Endothelial cell (in vitro differentiated cells): ENCODE data around the gene MORN3. TPM values are rescaled to one million over a fixed set of nuclear protein-coding genes. Genes with fewer than 3 reads are reported as not detected.
"Not testable (repeated sequence)": the region's sequence is repeated elsewhere in the genome, so short reads cannot be mapped to it uniquely, and the experiment has no call there.

ENCODE experiments used
- DNase-seq: peaks from one replicate; pipeline ENCODE4 v3.0.0; 2021; ENCODE audit warnings: low spot score
- H3K27ac Mint-ChIP-seq: one replicate; pipeline ENCODE4 v1.8.0; 2021; ENCODE audit warnings: mixed read lengths, inconsistent platforms; ENCODE audit not compliant: unreplicated experiment
- H3K27me3 Mint-ChIP-seq: one replicate; pipeline ENCODE4 v1.8.0; 2021; ENCODE audit warnings: mild to moderate bottlenecking, moderate library complexity, mixed read lengths, inconsistent platforms; ENCODE audit not compliant: unreplicated experiment
- H3K36me3 Mint-ChIP-seq: one replicate; pipeline ENCODE4 v1.8.0; 2021; ENCODE audit warnings: mild to moderate bottlenecking, low read depth, mixed read lengths, inconsistent platforms; ENCODE audit not compliant: unreplicated experiment
- H3K4me1 Mint-ChIP-seq: one replicate; pipeline ENCODE4 v1.8.0; 2021; ENCODE audit warnings: mild to moderate bottlenecking, mixed read lengths, inconsistent platforms; ENCODE audit not compliant: unreplicated experiment
- H3K4me3 Mint-ChIP-seq: one replicate; pipeline ENCODE4 v1.8.0; 2021; ENCODE audit warnings: mild to moderate bottlenecking, mixed read lengths, inconsistent platforms; ENCODE audit not compliant: unreplicated experiment
- H3K9me3 Mint-ChIP-seq: one replicate; pipeline ENCODE4 v1.8.0; 2021; ENCODE audit warnings: mixed read lengths, inconsistent platforms; ENCODE audit not compliant: unreplicated experiment
- total RNA-seq: library from RNA; stranded (reverse); fragmentation: NEBNext Ultra II Directional; extraction: Animal tissue kit (Norgen Biotek cat#: 25700); gene quantifications from one replicate; pipeline ENCODE4 v1.2.1, GENCODE V29; 2021; ENCODE audit not compliant: unreplicated experiment
- TF ChIP-seq, protein P1 (sequence below): fragments of 200-600 bp; sonication (generic); IDR thresholded peaks from one replicate; pipeline ENCODE4 v1.5.0; 2021; ENCODE audit warnings: antibody characterized with exemption; ENCODE audit not compliant: unreplicated experiment

Gene MORN3
- total RNA-seq, 1 donor from 2014 or later, result 1.2 TPM

GRCh38 chr12:121637231-121637914, 32.1 kb downstream of the MORN3 start:
- Mint-ChIP-seq H3K4me3 (no peak overlapping the region), H3K27me3 (peaks cover 4% of the 10 kb centered on the region), H3K9me3 (no peaks in the 10 kb centered on the region), H3K27ac (no peak overlapping the region), H3K4me1 (peaks cover 20% of the 10 kb centered on the region), H3K36me3 (peaks cover 11% of the 10 kb centered on the region)
- TF ChIP-seq, protein P1, sequence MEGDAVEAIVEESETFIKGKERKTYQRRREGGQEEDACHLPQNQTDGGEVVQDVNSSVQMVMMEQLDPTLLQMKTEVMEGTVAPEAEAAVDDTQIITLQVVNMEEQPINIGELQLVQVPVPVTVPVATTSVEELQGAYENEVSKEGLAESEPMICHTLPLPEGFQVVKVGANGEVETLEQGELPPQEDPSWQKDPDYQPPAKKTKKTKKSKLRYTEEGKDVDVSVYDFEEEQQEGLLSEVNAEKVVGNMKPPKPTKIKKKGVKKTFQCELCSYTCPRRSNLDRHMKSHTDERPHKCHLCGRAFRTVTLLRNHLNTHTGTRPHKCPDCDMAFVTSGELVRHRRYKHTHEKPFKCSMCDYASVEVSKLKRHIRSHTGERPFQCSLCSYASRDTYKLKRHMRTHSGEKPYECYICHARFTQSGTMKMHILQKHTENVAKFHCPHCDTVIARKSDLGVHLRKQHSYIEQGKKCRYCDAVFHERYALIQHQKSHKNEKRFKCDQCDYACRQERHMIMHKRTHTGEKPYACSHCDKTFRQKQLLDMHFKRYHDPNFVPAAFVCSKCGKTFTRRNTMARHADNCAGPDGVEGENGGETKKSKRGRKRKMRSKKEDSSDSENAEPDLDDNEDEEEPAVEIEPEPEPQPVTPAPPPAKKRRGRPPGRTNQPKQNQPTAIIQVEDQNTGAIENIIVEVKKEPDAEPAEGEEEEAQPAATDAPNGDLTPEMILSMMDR, result no peak
- DNase-seq, result no peak

GRCh38 chr12:121634836-121635235, 34.6 kb downstream of the MORN3 start:
- Mint-ChIP-seq H3K4me3 (no peak overlapping the region), H3K27ac (no peak overlapping the region), H3K9me3 (no peaks in the 10 kb centered on the region), H3K4me1 (peaks cover 40% of the 10 kb centered on the region), H3K27me3 (peaks cover 6% of the 10 kb centered on the region), H3K36me3 (peaks cover 4% of the 10 kb centered on the region)
- TF ChIP-seq, protein P1, result no peak
- no peak for DNase-seq

- H3K9me3 Mint-ChIP-seq, H3K36me3 Mint-ChIP-seq, H3K4me3 Mint-ChIP-seq, H3K27me3 Mint-ChIP-seq, H3K27ac Mint-ChIP-seq, DNase-seq: not testable (repeated sequence)
- peaks cover 49% of the 10 kb centered on the region for H3K4me1 Mint-ChIP-seq
Observed at GRCh38 chr12:121633833-121634196, 35.6 kb downstream of the MORN3 start.

DNA sequence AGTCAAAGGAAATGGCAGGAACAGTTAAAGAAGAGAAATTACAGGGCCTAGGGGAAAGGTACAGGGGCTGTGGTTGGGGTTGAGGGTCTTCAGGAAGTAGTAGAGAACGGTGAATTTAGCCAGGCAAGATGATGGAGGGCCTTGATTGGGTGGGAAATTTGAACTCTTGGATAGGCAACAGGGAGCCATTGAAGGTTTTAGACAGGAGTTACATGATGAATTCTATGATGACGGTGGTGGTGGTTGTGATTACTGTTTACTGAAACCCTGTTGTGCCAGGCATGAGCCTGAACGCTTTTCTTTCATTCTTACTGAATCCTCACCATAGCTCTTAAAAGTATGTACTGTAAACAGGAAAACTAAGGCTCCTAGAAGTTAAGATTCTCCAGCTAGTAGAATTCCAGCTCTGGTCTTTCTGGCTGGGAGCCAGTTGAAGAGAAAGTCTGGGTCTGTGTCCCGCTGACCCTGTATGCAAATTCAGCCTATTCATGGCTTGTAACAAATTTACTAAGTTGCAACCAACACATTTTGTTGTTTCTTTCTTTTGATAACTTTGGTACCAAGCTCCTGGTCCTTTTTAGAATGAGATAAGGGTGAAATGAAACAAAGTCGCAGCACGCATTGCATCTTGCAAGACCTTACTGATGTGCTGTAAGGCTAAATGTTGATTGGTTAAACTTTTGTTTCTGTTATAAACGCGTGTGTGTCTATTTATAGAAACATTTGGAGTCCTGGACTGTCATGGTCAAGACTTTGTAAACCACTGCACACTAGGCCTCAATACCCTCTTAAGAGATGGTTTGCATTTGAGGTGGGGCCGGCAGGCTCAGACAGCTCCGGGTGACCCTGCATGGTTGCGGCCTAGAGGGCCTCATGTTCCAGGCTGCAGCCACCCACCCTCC, 37.1 kb downstream of the MORN3 start:
- TF ChIP-seq, protein P1, result no peak
- DNase-seq, result no peak
- peak overlapping the region; percentile 0 for H3K4me3 Mint-ChIP-seq
- peaks cover 49% of the 10 kb centered on the region for H3K4me1 Mint-ChIP-seq
- peaks cover 13% of the 10 kb centered on the region for H3K27me3 Mint-ChIP-seq
- H3K36me3 Mint-ChIP-seq, result peaks cover 7% of the 10 kb centered on the region
- H3K27ac Mint-ChIP-seq, result peak overlapping the region; percentile 65
- H3K9me3 Mint-ChIP-seq, result no peaks in the 10 kb centered on the region

- H3K9me3 Mint-ChIP-seq, result no peaks in the 10 kb centered on the region
- H3K27ac Mint-ChIP-seq, result peak overlapping the region; percentile 33
- no peak overlapping the region for H3K4me3 Mint-ChIP-seq
- no peak for DNase-seq
- TF ChIP-seq, protein P1, result no peak
- H3K4me1 Mint-ChIP-seq, result peaks cover 46% of the 10 kb centered on the region
- peaks cover 13% of the 10 kb centered on the region for H3K27me3 Mint-ChIP-seq
- H3K36me3 Mint-ChIP-seq, result peaks cover 7% of the 10 kb centered on the region
Observed at GRCh38 chr12:121630791-121631355, 38.6 kb downstream of the MORN3 start.
